Stimulated activated CD4-positive, alpha-beta T cell treated with anti-CD3 and anti-CD28 coated beads, Interleukin-4, amount 100 ng/mL, for 48 hours (primary cell): ENCODE results near the gene COX7A2L.
"Not testable (repeated sequence)": the region's sequence is repeated elsewhere in the genome, so short reads cannot be mapped to it uniquely, and the experiment has no call there.

ENCODE experiments used
- DNase-seq, 2 donors: peaks; one replicate each; pipeline ENCODE4 v3.0.0-alpha.2; 2020; ENCODE audit warnings: low read depth in 2 of 2

COX7A2L gene

DNA sequence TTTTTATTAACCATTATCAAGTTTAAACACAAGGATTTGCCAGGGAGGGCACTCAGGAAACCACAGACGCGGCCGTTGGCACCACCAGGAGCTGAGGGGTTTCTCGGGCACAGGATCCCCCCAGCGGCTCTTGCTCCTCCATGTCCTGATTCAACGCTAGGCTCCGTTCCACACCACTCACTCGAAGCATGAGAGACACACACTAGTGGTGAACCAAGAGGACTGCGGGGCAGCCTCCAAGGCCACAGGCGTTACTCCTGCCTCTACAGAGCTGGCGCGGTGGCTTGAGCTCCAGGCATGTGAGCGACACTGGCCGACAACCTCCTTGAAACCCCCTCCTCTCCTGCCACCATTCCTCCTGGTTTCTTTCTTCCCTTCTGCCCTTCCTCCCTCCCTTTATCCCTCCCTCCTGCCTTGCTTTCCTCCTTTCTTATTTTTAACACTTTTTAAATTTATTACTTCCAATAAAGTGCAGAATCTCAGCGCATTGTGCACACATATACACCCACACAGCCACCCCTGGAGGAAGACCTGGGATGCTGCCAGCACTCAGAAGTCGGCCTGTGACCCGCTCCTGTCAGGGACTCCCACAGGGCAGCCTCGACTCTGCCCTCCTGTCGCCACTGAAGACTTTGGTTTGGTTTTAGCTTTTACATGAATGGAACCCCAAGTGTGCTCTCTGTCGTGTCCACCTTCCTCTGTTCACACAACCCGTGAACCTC is 21.7 kb downstream of the COX7A2L start:
- no peak for DNase-seq

DNA sequence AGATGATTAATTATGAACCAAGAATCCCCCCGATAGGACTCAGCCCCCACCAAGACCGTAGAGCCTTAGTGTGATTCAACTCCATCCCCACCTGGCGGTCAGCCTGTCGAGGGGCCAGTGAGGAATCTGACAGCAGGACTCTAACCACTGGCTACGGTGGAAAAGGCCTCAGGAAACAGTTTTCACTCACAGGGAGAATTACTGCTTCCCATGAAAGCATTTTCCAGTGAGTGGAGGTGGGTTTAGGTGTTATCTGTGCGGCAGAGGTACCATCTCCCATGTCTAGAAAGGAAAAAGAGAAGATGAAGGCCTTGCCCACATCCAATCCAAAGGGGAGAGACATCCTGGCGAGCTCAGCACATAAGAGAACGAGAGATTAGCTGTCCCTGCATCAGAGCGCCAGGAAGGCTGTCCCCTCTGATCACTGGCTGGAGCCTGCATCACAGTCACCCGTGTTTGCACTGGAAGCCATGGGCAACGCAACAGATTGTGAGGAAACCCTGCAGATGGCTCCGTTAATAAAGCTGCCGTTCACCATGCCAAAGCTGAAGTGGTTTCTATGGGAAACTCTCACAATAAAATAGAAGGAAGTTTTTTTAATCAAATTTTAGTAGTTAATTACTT is 22.3 kb downstream of the COX7A2L start:
- DNase-seq = no peak

DNA sequence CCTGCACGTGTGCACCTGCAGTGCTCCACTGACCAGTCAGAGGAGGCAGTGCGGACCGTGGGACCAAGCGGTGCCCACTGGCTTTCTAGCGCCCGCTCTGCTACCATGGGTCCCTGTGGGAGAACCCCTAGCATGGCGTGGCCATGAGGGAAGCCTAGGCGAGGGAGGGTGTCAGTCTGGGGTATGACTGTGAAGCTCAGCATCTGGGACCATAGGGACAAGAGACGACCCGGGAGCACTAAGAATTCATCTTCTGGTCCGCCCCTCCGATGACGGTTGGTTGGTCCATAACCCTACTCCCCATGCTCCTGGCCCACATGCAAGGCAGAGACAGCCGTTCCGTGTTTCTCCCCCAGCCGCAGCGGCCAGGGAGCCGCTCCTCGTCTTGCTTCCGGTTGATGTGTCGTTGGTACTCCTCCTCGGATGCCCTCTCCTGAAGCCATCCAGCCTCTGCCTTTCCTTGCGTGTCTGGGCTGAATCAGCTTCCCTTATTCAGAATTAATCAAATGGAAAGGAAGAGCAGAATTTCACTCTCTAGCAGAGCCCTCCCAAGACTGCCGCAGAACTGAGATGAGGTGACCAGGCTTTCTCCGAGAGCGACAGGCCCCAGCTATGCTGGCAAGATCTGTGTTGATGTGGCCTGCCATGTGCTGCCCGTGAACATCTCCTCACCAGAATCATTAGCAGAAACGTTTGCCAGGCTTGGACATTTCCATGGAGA is 23.0 kb downstream of the COX7A2L start:
- no peak for DNase-seq

DNA sequence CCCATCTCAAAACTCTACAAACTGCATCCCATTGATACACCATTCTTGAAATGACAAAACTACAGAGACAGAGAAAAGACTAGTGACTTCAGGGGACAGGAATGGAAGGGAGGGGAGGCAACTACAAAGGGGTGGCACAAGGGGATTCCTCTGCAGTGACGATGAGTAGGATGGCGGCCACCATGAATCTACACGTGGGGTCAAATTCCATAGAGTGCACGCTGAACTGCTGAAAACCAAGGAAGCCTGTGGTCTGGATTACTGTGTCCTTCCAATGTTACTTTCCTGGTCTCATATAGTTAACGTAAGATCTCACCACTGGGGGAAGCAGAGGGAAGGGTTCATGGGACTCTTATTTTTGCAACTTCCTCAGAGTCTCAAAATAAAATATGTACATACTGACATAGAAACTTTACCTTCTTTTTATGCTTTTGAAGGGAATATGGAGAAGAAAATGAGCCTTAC is 23.6 kb downstream of the COX7A2L start:
- no peak for DNase-seq

DNA sequence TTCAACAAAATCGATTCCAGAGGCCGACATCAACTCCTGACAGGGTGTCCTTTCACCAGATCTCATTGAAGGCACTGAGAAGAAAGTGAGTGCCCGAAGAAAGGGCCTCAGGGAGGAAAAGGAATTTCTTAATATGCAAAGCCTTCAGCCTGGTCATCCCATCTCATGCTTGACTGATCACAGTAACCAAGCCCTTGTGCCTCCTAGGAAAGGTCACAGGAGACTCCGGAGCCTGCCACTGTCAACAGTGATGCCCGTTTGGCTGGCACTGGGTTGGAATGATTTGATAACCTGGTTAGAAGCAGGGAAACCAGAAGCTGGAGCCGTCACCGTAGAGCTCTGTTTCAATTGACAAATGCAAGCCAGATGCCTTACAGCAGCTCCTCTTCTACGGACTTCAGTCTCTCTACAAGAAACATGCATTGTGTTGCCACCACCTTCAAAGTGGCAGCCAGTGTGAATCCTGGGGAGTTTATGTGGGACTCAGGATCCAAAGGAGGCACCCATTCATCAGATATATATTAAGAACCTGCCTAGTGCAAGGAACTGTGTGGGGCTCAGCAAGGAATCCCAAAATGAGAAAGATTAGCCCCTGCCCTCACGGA is 24.6 kb downstream of the COX7A2L start:
- DNase-seq = no peak

DNA sequence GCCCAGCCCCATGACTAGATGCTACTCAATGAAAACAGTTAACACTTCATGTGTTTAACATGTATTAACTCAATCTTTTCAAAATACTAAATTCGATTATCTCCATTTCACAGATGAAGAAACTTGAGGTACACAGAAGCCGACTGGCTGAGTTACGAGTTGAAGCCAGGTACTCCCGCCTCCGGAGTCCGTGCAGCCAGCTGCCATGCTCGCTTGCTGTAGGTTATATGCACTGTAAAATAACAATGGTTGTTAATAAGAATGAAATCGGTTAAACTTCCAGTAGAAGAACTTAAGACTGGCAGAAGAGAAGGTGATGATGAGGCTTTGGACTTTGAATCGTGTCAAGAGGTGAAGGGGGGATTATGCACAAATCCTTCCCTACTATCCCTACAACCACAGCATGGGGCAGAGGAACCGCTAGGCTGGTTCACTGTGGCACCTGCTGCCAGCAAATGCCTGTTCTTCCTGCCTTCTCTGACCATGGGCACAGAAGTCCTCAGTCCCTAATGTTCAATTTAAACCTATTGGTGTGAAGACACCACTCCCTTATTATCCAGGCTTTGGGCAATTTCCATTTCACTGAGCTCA is 25.4 kb downstream of the COX7A2L start:
- DNase-seq = no peak

DNA sequence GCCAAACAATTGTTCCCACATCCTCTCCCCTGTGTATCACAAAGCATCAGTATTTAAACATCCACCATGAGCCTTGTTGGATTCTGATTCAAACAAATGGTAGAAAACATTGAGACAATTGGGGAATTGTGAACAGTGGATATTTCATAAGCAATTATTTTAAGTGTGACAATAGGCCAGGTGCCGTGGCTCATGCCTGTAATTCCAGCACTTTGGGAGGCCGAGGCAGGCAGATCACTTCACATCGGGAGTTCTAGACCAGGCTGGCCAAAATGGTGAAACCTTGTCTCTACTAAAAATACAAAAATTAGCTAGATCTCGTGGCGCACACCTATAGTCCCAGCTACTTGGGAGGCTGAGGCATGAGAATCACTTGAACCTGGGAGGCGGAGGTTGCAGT is 26.2 kb downstream of the COX7A2L start:
- not testable (repeated sequence) for DNase-seq

DNA sequence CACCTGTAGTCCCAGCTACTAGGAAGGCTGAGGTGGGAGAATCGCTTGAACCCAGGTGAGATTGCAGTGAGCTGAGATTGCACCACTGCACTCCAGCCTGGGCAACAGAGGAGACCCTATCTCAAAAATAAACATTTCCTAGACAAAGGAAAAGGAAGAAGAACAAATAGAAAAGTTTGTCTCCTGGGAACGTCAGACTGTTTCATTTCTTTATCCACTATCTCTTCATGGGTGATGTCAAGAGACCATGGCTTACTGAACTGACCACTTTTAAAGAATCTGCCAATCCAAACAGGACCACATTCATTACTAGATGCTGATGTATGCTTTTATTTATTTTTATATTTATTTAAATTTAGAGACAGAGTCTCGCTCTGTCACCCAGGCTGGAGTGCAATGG is 26.8 kb downstream of the COX7A2L start:
- no peak for DNase-seq

DNA sequence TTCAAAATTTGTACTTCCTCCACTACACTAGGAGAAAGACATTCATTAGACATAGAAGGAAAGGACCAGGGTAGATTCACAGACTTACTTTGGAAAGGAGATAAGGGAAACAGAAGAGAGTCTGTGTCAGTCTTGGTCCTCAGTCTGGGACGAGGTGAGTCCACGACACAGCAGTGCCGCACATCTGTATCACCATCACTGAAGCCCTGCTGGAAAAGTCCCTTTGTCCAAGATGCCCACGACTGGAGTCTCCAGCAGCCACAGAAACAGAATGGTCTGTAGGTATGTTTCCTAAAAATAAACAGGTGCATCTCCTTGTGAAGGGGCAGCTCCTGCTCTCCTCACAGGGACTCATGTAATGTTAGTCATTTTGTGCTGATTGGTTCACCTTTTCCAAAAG is 27.4 kb downstream of the COX7A2L start:
- DNase-seq = no peak

DNA sequence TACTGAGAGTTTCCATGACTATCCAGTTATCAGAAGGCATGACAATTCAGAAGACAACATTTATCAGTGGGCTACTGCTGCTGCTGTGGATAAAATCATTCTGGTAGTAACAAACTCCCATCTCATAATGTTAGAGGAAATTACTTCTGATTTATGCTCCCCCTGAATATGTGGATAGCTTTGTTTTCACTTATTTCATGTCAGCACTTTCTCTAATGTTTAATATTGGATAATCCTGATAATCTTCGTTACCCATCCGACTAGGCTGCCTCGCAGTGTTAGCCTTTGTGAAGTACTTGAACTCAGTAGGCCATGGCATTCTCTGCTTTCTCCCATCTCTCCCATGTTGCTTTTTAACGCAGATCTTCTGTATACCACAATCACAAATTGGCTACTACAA is 28.4 kb downstream of the COX7A2L start:
- DNase-seq = no peak

DNA sequence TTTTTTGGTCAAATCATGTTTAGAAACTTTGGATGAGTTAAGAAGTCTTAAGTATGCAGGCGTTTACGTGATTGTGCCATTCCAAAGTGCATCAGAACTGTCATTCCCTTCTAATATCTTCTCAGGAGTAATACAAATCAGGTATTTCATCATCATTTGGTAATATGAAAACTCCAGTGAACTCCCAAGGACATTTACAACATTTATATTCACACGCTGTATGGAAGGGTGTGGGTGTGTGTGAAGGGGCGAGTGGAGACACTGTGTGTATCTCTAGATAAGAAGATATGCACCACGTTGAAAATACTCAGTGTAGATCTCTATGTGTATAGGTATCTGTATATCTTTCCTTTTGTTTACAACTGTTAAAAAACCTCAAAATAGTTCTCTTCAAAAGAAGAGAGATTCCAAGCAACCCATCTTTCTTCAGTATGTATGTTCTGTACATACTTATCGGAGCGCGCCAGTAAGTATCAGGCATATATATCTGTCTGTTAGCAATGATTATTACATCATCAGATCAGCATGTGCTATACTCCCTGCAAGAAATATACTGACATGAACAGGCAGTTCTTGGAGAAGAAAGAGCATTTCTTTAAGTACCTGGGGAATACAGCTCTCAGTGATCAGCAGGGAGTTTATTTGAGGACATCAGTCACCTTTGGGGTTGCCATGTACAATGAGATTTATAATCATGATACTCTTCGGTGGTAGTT is 29.3 kb downstream of the COX7A2L start:
- no peak for DNase-seq

DNA sequence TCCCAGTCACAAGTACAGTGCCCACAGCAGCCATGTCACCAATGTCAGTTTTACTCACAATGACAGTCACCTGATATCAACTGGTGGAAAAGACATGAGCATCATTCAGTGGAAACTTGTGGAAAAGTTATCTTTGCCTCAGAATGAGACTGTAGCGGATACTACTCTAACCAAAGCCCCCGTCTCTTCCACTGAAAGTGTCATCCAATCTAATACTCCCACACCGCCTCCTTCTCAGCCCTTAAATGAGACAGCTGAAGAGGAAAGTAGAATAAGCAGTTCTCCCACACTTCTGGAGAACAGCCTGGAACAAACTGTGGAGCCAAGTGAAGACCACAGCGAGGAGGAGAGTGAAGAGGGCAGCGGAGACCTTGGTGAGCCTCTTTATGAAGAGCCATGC is 31.3 kb downstream of the COX7A2L start:
- no peak for DNase-seq

DNA sequence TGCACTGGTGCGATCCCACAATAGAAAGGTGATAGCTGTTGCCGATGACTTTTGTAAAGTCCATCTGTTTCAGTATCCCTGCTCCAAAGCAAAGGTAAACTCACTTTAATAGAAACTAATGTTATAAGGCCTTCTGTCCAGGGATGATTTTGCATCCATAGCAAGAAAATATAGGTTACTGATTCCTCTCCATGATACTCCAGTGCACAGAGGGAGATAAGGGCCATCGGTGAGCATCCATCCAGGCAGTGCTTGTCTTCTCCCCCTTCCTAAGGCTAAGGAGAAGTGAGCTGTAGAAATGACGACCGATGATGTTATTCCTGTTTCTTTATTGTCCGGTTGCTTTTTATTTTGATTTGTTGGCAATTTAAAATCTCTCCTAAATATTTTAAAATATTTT is 32.1 kb downstream of the COX7A2L start:
- DNase-seq = no peak

DNA sequence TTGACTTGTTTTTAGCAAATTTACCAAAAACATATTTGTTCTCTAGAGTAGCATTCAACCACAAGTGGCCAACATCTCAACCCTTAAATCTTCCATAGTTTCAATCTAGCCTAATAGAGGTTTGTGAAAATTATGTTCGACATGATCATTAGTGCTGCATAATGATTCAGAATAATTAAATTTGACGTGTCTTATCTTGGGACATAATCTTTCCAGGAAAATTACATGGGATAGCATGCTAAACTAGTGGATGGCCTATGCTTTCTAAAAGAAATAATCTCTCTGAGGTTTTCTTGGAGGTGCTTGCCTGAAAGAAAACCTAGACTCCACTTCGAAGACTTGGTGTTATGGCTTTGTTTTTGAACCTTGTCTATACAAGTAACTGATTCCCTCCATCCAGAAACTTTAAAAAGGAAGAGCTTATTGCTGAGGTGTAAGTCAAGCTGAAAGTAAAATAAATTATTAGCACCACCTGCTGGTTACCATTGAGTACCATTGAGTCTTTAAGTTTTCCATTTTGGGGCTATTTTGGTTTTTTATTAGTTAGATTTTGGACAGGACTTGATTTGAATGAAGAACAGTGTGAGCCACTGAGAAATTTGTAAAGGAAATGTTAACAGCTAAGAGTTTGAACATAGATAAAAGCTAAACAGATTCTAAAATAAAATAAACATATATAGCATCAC is 32.7 kb downstream of the COX7A2L start:
- DNase-seq = no peak

DNA sequence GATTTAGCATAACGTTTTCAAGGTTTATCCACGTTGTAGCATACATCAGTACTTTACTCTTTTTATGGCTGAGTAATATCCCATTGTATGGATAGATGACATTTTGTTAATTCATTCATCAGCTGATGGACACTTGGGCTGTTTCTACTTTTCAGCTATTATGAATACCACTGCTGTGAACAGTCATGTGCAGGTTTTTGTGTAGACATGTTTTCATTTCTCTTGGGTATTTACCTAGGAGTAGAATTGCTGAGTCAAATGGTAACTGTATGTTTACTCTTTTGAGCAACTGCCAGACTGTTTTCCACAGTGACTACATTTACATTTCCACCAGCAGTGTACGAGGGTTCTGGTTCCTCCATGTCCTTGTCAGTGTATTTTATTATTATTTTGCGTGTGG is 33.9 kb downstream of the COX7A2L start:
- DNase-seq = no peak

DNA sequence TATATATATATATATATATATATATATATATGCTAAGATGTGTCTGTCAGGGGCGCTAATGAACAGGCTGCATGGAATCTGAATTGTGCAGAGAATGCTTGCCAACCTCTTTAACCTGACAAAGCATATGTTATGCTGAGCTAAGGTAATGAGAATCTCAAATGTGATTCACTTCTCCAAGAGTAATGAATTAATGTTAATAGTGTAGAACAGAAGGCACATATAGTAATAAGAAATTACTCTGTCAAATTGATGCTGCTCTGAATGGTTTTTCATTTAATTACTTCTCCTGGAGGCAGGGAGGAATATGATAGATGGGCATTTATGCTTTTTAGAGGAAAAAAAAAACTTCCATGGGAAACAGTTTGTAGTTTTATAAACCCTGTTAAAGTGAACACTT is 35.4 kb downstream of the COX7A2L start:
- no peak for DNase-seq

DNA sequence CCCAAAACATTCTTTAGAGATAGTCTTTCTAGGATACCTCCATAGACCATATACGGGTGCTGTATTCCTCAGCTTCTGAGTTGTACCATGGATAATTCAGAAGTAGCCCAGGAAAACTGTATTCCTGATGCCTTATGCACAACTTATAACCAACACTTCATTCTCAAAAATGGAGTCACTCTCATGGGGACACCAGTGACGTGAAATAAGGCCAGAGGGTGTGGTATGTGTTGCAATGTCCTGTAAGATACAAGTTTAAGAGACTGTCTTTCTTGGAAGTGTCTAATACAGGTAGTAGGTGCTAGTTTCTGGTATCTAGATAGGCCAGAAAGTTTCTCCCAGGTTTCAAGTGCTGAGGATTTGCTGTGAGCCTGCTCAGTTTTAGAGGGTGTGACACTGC is 36.1 kb downstream of the COX7A2L start:
- DNase-seq = no peak

DNA sequence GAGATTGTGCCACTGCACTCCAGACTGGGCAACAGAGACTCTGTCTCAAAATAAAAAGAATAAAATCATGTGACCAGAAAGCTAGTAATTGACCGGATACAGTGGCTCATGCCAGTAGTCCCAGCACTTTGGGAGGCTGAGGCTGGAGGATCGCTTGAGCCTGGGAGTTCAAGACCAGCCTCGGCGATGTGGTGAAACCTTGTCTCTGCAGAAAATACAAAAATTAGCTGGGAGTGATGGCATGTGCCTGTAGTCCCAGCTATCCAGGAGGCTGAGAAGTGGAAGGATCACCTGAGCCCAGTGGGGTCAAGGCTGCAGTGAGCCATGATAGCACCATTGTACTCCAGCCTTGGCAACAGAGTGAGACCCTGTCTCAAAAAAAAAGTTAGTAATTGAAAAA is 36.8 kb downstream of the COX7A2L start:
- DNase-seq = no peak

DNA sequence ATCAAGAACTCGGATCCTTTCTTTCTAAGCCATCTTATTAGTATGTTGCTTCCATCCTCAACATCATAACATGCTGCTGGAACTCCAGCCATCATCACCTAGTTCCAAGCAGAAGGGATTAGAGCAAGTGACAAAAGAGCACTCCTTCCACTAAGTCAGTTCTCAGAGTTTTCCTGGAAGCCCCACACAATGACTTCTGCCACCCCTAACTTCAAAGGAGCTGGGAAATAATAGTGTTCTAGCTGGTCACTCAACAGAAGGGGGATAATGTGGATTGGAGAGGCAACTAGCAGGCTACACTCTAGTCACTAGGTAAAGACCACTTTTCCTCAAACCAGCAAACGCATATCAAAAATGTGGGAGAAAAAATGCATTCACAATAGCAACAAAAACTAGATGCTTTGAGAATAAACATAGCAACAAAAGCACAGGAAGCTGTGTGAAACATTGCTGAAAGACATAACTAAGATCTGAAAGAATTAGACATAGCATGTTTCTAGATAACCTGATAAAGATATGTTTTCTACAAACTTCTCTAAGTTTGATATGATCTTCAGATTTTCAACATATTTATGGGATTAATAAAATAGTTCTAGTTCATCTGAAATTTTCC is 39.5 kb downstream of the COX7A2L start:
- no peak for DNase-seq

DNA sequence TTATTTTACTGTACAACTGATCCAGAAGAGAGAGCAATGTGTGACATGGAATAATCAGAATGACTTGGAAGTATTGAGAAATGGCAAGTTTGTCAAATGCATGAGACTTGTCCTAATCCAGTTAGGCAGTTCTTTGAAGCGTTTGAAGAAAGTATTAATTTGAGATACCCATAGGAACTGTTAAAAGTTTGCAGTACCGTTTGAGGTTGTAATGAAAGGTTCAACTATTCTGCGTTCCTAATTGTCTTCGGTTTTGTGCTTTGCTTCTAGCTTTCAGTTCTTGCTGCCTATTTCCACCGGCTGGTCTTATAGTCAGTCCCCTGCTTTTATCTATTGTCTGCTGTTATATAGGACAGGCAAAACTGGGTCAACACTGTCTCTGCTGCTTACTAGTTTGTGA is 41.8 kb downstream of the COX7A2L start:
- DNase-seq = no peak

DNA sequence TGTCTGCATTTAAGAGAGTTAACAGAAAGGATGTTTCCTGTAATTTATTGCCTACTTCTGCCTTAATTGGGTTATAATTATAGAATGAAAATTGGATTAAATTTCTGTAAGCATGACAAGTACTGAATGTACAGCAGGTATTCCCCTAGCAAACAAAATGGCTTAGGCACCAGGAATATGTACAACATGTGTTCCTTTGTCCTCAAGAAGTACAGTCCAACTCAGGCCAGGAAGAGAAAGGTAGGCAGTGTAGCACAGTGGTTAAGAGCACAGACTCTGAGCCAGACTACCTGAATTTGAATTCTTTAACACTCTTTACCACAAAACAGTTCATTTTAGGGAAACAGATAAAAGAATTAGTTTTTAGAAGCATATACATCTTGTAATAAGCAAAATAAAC is 43.1 kb downstream of the COX7A2L start:
- no peak for DNase-seq
